GM12801 (cell line): ENCODE results near the gene MAGT1.

Source experiments
- TF ChIP-seq, protein P1 (sequence below): IDR thresholded peaks from one replicate; pipeline ENCODE4 v1.5.1; 2011; ENCODE audit warnings: control low read depth; ENCODE audit not compliant: insufficient read length; ENCODE audit errors: extremely low read depth

MAGT1 gene

DNA sequence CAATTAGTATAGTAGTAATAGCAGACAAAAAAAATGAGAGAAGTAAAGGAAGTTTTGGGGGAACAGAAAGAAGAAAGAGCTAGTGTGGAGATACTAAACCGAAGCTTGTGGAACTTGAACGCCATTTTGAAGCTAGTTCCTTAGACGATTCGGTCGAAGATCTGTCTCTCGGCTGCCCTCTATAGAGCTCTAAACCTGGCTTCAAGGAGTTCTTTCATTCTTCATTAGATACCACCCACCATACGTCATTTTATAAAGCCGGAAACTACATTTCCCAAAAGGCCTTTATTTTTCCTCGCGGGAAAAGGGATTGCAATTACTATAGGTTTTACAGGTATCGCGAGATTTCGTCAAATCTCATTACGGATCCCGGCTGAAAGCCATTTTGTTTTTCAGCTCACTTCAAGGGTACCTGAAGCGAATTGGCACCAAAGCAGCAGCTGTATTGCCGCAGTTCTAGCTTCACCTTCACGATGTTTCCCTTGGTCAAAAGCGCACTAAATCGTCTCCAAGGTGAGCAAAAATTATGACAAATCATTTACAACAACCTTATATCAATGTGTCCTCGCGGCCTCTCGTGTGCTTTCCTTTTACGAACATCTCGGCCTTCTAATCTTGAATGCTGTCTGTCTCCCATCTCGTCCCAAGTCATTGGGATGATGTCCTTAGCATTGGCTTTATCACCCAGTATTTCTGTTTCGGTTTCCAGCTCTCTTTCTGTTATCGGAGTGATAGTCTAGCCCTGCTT, 4.0 kb upstream of the MAGT1 start, which contains the start of gene COX7B:
Gene COX7B (plus strand): TSS at position 388 of the 748 bp plus-strand sequence. CDS start 86 bp downstream, at position 474.
- TF ChIP-seq, protein P1, sequence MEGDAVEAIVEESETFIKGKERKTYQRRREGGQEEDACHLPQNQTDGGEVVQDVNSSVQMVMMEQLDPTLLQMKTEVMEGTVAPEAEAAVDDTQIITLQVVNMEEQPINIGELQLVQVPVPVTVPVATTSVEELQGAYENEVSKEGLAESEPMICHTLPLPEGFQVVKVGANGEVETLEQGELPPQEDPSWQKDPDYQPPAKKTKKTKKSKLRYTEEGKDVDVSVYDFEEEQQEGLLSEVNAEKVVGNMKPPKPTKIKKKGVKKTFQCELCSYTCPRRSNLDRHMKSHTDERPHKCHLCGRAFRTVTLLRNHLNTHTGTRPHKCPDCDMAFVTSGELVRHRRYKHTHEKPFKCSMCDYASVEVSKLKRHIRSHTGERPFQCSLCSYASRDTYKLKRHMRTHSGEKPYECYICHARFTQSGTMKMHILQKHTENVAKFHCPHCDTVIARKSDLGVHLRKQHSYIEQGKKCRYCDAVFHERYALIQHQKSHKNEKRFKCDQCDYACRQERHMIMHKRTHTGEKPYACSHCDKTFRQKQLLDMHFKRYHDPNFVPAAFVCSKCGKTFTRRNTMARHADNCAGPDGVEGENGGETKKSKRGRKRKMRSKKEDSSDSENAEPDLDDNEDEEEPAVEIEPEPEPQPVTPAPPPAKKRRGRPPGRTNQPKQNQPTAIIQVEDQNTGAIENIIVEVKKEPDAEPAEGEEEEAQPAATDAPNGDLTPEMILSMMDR = no peak

DNA sequence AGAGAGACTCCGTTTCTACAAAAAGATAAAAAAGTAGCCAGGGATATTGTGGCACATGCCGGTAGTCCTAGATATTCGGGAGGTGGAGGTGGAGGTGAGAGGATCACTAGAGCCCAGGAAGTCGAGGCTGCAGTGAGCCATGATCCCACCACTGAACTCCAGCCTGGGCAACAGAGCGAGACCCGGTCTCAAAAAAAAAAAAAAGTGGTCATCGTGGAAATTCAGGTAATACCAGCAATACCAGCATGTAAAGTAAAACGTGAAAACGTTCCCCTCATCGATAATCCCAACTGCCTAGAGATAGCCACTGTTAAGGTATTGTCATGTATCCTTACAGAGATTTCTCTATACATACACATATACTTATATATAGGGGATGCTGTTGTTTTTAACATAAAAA, 1.5 kb downstream of the MAGT1 start:
- TF ChIP-seq, protein P1 = no peak

DNA sequence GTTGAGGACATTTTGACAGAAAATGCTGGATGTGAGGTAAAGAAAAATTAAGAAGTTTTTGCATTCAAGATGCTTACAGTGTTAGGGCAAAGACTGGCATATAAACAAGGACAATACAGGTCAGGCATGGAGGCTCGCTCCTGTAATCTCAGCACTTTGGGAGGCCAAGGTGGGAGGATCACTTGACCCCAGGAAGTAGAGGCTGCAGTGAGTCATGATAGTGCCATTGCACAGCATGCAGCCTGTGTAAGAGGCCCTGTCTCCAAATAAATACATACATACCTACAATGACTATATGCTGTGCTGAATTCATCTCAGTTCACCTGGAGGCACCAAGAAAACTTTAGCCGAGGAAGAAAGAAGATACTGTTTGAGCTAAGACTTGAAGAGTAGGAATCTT, 2.3 kb downstream of the MAGT1 start:
- TF ChIP-seq, protein P1 = no peak

DNA sequence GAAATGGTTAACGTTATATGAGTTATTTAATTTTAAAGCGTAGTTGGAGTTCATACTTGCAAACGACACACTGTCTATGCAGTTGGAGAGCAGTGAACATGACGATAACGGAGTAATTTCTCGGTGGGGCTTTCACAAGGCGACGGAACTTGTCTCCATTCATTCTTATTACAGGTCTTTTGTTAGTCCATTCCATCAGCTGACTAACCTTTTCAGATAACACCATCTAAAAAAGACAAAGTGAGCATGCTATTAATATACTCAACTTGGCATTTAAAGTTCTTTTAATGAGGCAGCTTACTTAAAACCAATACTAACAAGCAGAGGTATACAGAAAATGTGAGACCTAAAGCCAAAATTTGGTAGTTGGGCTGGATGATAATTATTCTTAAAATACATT, 19.9 kb downstream of the MAGT1 start:
- TF ChIP-seq, protein P1 = no peak

- TF ChIP-seq, protein P1 = no peak
Measured at GRCh38 chrX:77820091-77820727, 75.0 kb downstream of the MAGT1 start.

DNA sequence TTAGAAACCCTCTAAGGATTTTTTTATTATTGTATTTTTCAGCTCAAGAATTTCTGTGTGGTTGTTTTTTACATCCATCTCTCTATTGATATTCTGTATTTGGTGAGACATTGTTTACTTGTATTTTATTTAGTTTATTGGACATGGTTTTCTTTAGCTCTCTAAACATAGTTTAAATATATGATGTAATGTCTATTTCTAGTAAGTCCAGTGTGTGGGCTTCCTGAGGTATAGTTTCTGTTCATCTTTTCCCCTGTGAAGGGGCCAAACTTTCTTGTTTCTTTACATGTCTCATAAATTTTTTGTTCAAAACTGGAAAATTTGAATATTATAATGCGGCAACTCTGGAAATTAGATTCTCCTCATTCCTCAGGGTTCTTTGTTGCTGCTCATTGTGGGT, 81.0 kb downstream of the MAGT1 start:
- TF ChIP-seq, protein P1 = no peak

GRCh38 chrX:77802201-77802600, 93.0 kb downstream of the MAGT1 start:
- TF ChIP-seq, protein P1 = no peak
